NCI-H2196 (cell line): ENCODE measurements around the gene KIAA2012.

Experiments used
- DNase-seq: peaks from one replicate; lab custom pipeline; 2025; ENCODE audit not compliant: unreplicated experiment; lab: John Stamatoyannopoulos, UW

The KIAA2012 gene

GRCh38 chr2:202072737-202073401, at the start of gene KIAA2012:
TSS of gene KIAA2012 (plus strand) at chr2:202073255. CDS start at chr2:202073628, 373 bp downstream.
- DNase-seq, result peak; percentile 6

- no peak for DNase-seq
These were observed 49.2 kb upstream of the KIAA2012 start for GRCh38 chr2:202023904-202024266.

GRCh38 chr2:202024871-202025270, 48.2 kb upstream of the KIAA2012 start:
- DNase-seq, result no peak

GRCh38 chr2:202025816-202026215, 47.2 kb upstream of the KIAA2012 start:
- DNase-seq, result no peak

- DNase-seq, result no peak
These were observed 46.5 kb upstream of the KIAA2012 start for GRCh38 chr2:202026507-202026906.

- no peak for DNase-seq
These were observed 42.4 kb upstream of the KIAA2012 start for GRCh38 chr2:202030691-202031090.

GRCh38 chr2:202031246-202031951, 41.7 kb upstream of the KIAA2012 start:
- DNase-seq, result no peak

- DNase-seq, result no peak
These were observed 40.2 kb upstream of the KIAA2012 start for GRCh38 chr2:202032846-202033316.

GRCh38 chr2:202033317-202034248, 39.5 kb upstream of the KIAA2012 start, which contains the start of gene FZD7:
TSS of gene FZD7 (plus strand) at chr2:202033855. CDS start at chr2:202034648, 793 bp downstream.
- peak; percentile 81 for DNase-seq

GRCh38 chr2:202034249-202035088, 38.6 kb upstream of the KIAA2012 start:
- no peak for DNase-seq

GRCh38 chr2:202035089-202035940, 37.7 kb upstream of the KIAA2012 start:
- DNase-seq, result no peak

- DNase-seq, result no peak
These were observed 37.1 kb upstream of the KIAA2012 start for GRCh38 chr2:202035941-202036372.

- no peak for DNase-seq
These were observed 36.4 kb upstream of the KIAA2012 start for GRCh38 chr2:202036601-202037037.

- DNase-seq, result no peak
These were observed 36.0 kb upstream of the KIAA2012 start for GRCh38 chr2:202037086-202037485.

GRCh38 chr2:202038471-202039277, 34.4 kb upstream of the KIAA2012 start:
- no peak for DNase-seq

GRCh38 chr2:202039278-202040078, 33.6 kb upstream of the KIAA2012 start:
- no peak for DNase-seq

- DNase-seq, result no peak
These were observed 32.8 kb upstream of the KIAA2012 start for GRCh38 chr2:202040079-202040844.
